NCI-H2196 treated with DMSO at 0.1 percent for 48 hours (cell line): ENCODE results near the gene PI4K2B.
"Not testable (repeated sequence)": the region's sequence is repeated elsewhere in the genome, so short reads cannot be mapped to it uniquely, and the experiment has no call there.

ENCODE experiments used
- DNase-seq: peaks from one replicate; lab custom pipeline; 2025; ENCODE audit not compliant: unreplicated experiment; lab: John Stamatoyannopoulos, UW

PI4K2B gene

GRCh38 chr4:25240754-25241210 lies 6.9 kb downstream of the PI4K2B start:
- not testable (repeated sequence) for DNase-seq

GRCh38 chr4:25242195-25242594 lies 8.4 kb downstream of the PI4K2B start:
- DNase-seq = not testable (repeated sequence)

GRCh38 chr4:25245181-25245580 lies 11.3 kb downstream of the PI4K2B start:
- no peak for DNase-seq

GRCh38 chr4:25246680-25247611 lies 13.1 kb downstream of the PI4K2B start:
- DNase-seq = no peak

- DNase-seq = not testable (repeated sequence)
These were observed 15.0 kb downstream of the PI4K2B start for GRCh38 chr4:25248875-25249274.

- not testable (repeated sequence) for DNase-seq
These were observed 15.7 kb downstream of the PI4K2B start for GRCh38 chr4:25249494-25249893.

GRCh38 chr4:25252230-25253070 lies 18.6 kb downstream of the PI4K2B start:
- DNase-seq = no peak

- DNase-seq = no peak
These were observed 19.2 kb downstream of the PI4K2B start for GRCh38 chr4:25253071-25253445.

- DNase-seq = not testable (repeated sequence)
These were observed 20.0 kb downstream of the PI4K2B start for GRCh38 chr4:25253786-25254185.

- no peak for DNase-seq
These were observed 25.2 kb downstream of the PI4K2B start for GRCh38 chr4:25258980-25259578.

- no peak for DNase-seq
These were observed 38.0 kb downstream of the PI4K2B start for GRCh38 chr4:25271866-25272265.

GRCh38 chr4:25280210-25280609 lies 46.4 kb downstream of the PI4K2B start:
- DNase-seq = no peak

GRCh38 chr4:25283948-25284347 lies 50.1 kb downstream of the PI4K2B start:
- DNase-seq = no peak

- DNase-seq = no peak
These were observed 50.6 kb downstream of the PI4K2B start for GRCh38 chr4:25284466-25284865.

- DNase-seq = no peak
These were observed 56.7 kb downstream of the PI4K2B start for GRCh38 chr4:25290490-25291067.

- DNase-seq = no peak
These were observed 57.4 kb downstream of the PI4K2B start for GRCh38 chr4:25291158-25291733.

- no peak for DNase-seq
These were observed 63.9 kb downstream of the PI4K2B start for GRCh38 chr4:25297528-25298242.

- peak; percentile 51 for DNase-seq
These were observed 65.8 kb downstream of the PI4K2B start for GRCh38 chr4:25299476-25300203.

- no peak for DNase-seq
These were observed 67.6 kb downstream of the PI4K2B start for GRCh38 chr4:25301471-25301870.
